Activated B cell treated with CpG ODN at 0.5 μM for 24 hours (primary cell): ENCODE results near the gene PLEKHM3. TPM values are rescaled to one million over a fixed set of nuclear protein-coding genes. Genes with fewer than 3 reads are reported as not detected.

Experiments
- ATAC-seq: fragments of 200-7000 bp; cut with Tn5 transposase; one replicate; pipeline ENCODE4 v1.10.0; 2021; ENCODE audit warnings: low read depth, mild to moderate bottlenecking, moderate library complexity
- CTCF ChIA-PET: fragments of 350-600 bp; sonication (Branson Sonifier 250); formaldehyde crosslinking; loops from one replicate; lab custom pipeline; 2021; ENCODE audit warnings: antibody characterized with exemption; lab: Charles Lee
- POLR2A ChIA-PET: fragments of 350-600 bp; sonication (Branson Sonifier 250); formaldehyde crosslinking; loops from one replicate; lab custom pipeline; 2021; ENCODE audit warnings: antibody characterized with exemption; lab: Charles Lee
- DNase-seq: peaks from one replicate; pipeline ENCODE4 v3.0.0; 2022
- H3K27ac Mint-ChIP-seq: one replicate; pipeline ENCODE4 v1.8.0; 2020; ENCODE audit warnings: mixed read lengths
- H3K27me3 Mint-ChIP-seq: one replicate; pipeline ENCODE4 v1.8.0; 2021; ENCODE audit warnings: mixed read lengths
- H3K36me3 Mint-ChIP-seq: one replicate; pipeline ENCODE4 v1.8.0; 2021; ENCODE audit warnings: low read depth, mixed read lengths
- H3K4me1 Mint-ChIP-seq: one replicate; pipeline ENCODE4 v1.8.0; 2021; ENCODE audit warnings: mixed read lengths
- H3K4me3 Mint-ChIP-seq: one replicate; pipeline ENCODE4 v1.8.0; 2020; ENCODE audit warnings: mild to moderate bottlenecking, mixed read lengths
- H3K9me3 Mint-ChIP-seq: one replicate; pipeline ENCODE4 v1.8.0; 2020; ENCODE audit warnings: mixed read lengths
- CTCF ChIP-seq: fragments of 200-600 bp; IDR thresholded peaks from one replicate; pipeline ENCODE4 v1.8.0; 2022; ENCODE audit warnings: antibody characterized with exemption, mild to moderate bottlenecking
- intact Hi-C: fragments of 100-400 bp; cut with micrococcal nuclease; formaldehyde crosslinking; loops from one replicate; pipeline ENCODE4 v1.15.1; 2024
- total RNA-seq: library from RNA; stranded (reverse); gene quantifications from 2 replicates; pipeline ENCODE4 v1.2.3, GENCODE V29; 2022

The PLEKHM3 gene
- total RNA-seq, 1 donor from 2014 or later = 12.0 TPM

DNA sequence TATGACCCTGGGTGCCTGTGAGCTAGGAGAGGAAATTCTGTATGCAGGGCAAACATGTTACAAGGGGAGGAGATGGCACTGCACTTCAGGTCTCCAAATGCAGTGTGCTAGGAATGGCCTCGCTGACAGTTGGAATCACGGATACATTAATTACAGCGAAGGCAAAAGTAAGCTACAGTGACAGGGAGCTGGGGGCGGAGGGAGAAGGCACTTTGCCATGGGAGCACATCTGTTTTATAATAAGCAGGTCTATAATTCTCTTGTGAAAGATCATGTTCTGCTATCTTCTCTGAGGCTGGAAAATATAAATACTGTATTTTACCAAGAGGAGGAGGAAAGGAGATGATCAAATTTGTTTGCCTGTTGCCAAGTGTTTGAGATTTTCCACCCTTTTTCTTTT is 199.3 kb downstream of the PLEKHM3 start:
- no peak for TF ChIP-seq CTCF
- Mint-ChIP-seq H3K9me3 (no peaks in the 10 kb centered on the region), H3K4me3 (no peak overlapping the region), H3K27me3 (no peaks in the 10 kb centered on the region), H3K27ac (no peak overlapping the region), H3K36me3 (peaks cover 58% of the 10 kb centered on the region), H3K4me1 (no peaks in the 10 kb centered on the region)
- CTCF ChIA-PET = no interaction called here
- intact Hi-C loops = no loop called here
- DNase-seq (no peak), ATAC-seq (no peak)
- POLR2A ChIA-PET = no interaction called here

- Mint-ChIP-seq H3K4me1 (no peaks in the 10 kb centered on the region), H3K9me3 (no peaks in the 10 kb centered on the region), H3K27ac (no peak overlapping the region), H3K27me3 (no peaks in the 10 kb centered on the region), H3K36me3 (peaks cover 58% of the 10 kb centered on the region), H3K4me3 (no peak overlapping the region)
- CTCF ChIA-PET = no interaction called here
- DNase-seq = no peak
- no peak for TF ChIP-seq CTCF
- intact Hi-C loops = no loop called here
- ATAC-seq = no peak
- POLR2A ChIA-PET = no interaction called here
These were observed 200.0 kb downstream of the PLEKHM3 start for GRCh38 chr2:207825045-207825954.

DNA sequence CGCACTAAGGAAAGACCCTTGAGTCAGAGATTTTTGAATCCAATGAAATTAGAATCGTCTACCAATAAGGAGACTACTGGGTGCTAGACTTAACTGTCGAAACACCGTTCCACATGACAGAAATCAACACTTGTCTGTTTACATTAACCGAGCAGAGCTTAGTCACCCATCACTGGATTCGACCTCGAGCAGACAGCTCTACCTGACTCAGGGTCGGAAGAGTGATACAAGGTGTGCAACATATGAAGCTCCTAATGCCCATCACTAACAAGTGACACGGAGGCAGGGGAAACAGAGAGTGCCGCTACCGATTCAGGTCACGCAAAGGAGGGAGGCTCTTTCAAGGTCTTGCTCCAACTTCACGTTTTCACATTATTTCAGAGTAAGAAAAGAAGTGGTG is 201.5 kb downstream of the PLEKHM3 start:
- Mint-ChIP-seq H3K4me1 (no peaks in the 10 kb centered on the region), H3K36me3 (peaks cover 56% of the 10 kb centered on the region), H3K27me3 (no peaks in the 10 kb centered on the region), H3K9me3 (no peaks in the 10 kb centered on the region), H3K4me3 (no peak overlapping the region), H3K27ac (no peak overlapping the region)
- intact Hi-C loops = no loop called here
- ChIA-PET CTCF (no interaction called here), POLR2A (no interaction called here)
- TF ChIP-seq CTCF = no peak
- ATAC-seq (no peak), DNase-seq (no peak)

DNA sequence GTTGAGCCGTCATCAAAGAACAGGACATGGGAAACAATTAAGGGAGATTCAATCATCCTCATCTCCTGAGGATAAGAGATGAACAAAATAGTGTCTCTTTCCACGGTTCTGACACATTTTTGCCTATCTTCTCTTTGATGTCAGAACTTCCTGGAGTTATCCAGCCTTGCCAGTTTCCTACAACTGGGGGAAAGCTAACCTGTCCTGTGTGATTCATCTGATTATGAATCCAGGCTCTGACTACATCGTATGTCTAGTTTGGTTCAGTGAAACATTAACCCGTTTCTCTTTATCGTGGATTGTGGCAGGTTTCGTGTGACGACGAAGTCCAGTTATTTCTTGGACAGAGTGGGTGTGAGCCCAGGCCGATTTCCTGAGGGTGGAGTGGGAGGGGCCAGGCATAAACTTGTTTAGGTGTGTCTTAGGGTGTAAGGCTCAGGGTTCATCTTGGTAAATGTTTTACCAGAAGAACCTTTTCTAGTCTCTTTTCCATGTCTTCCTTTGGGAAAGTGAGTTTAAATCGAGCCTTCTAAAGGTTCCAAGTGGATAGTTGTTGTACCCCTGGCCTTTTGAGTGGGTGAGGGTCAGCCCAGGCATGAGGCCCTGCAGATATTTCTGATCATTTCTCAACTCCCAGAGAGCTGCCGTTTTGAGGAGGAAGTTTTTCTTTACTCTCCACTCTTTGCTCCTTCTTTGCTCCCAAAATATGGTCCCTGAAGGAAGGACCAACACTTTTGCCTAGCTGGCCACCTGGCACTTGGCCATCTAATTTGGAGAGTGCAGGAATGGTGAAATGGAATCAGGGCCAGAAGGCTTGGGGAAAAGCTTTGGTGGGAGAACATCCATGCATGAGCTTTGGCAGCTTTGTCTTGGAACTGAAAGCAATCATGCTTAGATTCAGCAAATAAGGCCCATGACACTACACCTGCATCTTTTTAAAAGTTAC is 205.2 kb downstream of the PLEKHM3 start:
- intact Hi-C loops = no loop called here
- Mint-ChIP-seq H3K27me3 (no peaks in the 10 kb centered on the region), H3K9me3 (no peaks in the 10 kb centered on the region), H3K27ac (no peak overlapping the region), H3K36me3 (peaks cover 24% of the 10 kb centered on the region), H3K4me3 (no peak overlapping the region), H3K4me1 (no peaks in the 10 kb centered on the region)
- ATAC-seq (no peak), DNase-seq (no peak)
- POLR2A ChIA-PET = no interaction called here
- TF ChIP-seq CTCF = no peak
- CTCF ChIA-PET = no interaction called here
